Keratinocyte (primary cell): ENCODE results near the gene DSE. TPM values are rescaled to one million over a fixed set of nuclear protein-coding genes. Genes with fewer than 3 reads are reported as not detected.

Source experiments
- DNase-seq: peaks from one replicate; pipeline ENCODE4 v3.0.0-alpha.2; 2011; ENCODE audit warnings: low read depth, missing footprints, low spot score
- FAIRE-seq: peaks from 2 replicates; lab custom pipeline; 2011; peaks lifted over from hg19 to GRCh38; lab: Jason Lieb, UNC
- H2AFZ ChIP-seq: 2 replicates; pipeline ENCODE4 v1.6.0; 2012; ENCODE audit warnings: low read length, control low read depth, inconsistent platforms; ENCODE audit not compliant: control insufficient read depth
- H3K27ac ChIP-seq: 2 replicates; pipeline ENCODE4 v1.5.1; 2011; ENCODE audit warnings: low read length; ENCODE audit not compliant: control insufficient read depth, insufficient read depth
- H3K27me3 ChIP-seq: 3 replicates; pipeline ENCODE4 v1.6.0; 2011; ENCODE audit warnings: low read length; ENCODE audit not compliant: control insufficient read depth, insufficient read depth; ENCODE audit errors: extremely low read depth
- H3K36me3 ChIP-seq, 2 experiments: 2 replicates in 1 of 2; 3 replicates in 1 of 2; pipeline ENCODE4 v1.5.1; 2011; ENCODE audit warnings: low read length in 2 of 2, mild to moderate bottlenecking in 1 of 2; ENCODE audit not compliant: control insufficient read depth in 2 of 2, insufficient read depth in 2 of 2; ENCODE audit errors: extremely low read depth in 1 of 2
- H3K4me1 ChIP-seq: 3 replicates; pipeline ENCODE4 v1.5.1; 2011; ENCODE audit warnings: low read length; ENCODE audit not compliant: control insufficient read depth, insufficient read depth; ENCODE audit errors: extremely low read depth
- H3K4me2 ChIP-seq: 3 replicates; pipeline ENCODE4 v1.6.0; 2011; ENCODE audit warnings: low read depth, low read length; ENCODE audit not compliant: control insufficient read depth, insufficient read depth; ENCODE audit errors: extremely low read depth
- H3K4me3 ChIP-seq, 3 experiments: fragments of 200-600 bp in 1 of 3; sonication (generic) in 1 of 3; 2 replicates in 2 of 3; 3 replicates in 1 of 3; pipeline ENCODE4 v1.5.1; 2011 to 2016; ENCODE audit warnings: low read length in 3 of 3, mild to moderate bottlenecking in 3 of 3, control low read depth in 2 of 3, inconsistent platforms in 1 of 3, low read depth in 1 of 3, mixed read lengths in 1 of 3, mixed run types in 1 of 3, moderate library complexity in 1 of 3; ENCODE audit not compliant: control insufficient read depth in 2 of 3, insufficient read depth in 2 of 3; ENCODE audit errors: extremely low read depth in 1 of 3
- H3K79me2 ChIP-seq: 2 replicates; pipeline ENCODE4 v1.6.0; 2012; ENCODE audit warnings: low read length; ENCODE audit not compliant: control insufficient read depth, insufficient read depth
- H3K9ac ChIP-seq: 3 replicates; pipeline ENCODE4 v1.6.0; 2011; ENCODE audit warnings: low read length; ENCODE audit not compliant: control insufficient read depth, insufficient read depth; ENCODE audit errors: extremely low read depth
- H3K9me1 ChIP-seq: 3 replicates; pipeline ENCODE4 v1.6.0; 2011; ENCODE audit warnings: low read length; ENCODE audit not compliant: control insufficient read depth, insufficient read depth; ENCODE audit errors: extremely low read depth
- H3K9me3 ChIP-seq: 2 replicates; pipeline ENCODE4 v1.5.1; 2012; ENCODE audit warnings: low read depth, low read length; ENCODE audit not compliant: control insufficient read depth
- H4K20me1 ChIP-seq: 3 replicates; pipeline ENCODE4 v1.6.0; 2011; ENCODE audit warnings: low read length; ENCODE audit not compliant: control insufficient read depth, insufficient read depth; ENCODE audit errors: extremely low read depth
- CTCF ChIP-seq, 3 experiments: IDR thresholded peaks in 1 of 3; conservative IDR thresholded peaks in 1 of 3; optimal IDR thresholded peaks in 1 of 3; 2 replicates in 2 of 3; 3 replicates in 1 of 3; pipeline versions ENCODE3 to v1.5.1; 2011; ENCODE audit warnings: low read length in 3 of 3, mild to moderate bottlenecking in 3 of 3, moderate library complexity in 2 of 3, control low read depth in 1 of 3, inconsistent platforms in 1 of 3; ENCODE audit not compliant: insufficient read depth in 2 of 3; ENCODE audit errors: extremely low read depth in 1 of 3
- EZH2 ChIP-seq: IDR thresholded peaks from one replicate; pipeline ENCODE4 v1.6.1; 2012; ENCODE audit warnings: inconsistent platforms, mild to moderate bottlenecking, low read length, moderate library complexity
- dilution Hi-C: fragments of 300-500 bp; cut with MboI; formaldehyde crosslinking; loops from one replicate; pipeline ENCODE4 v1.7.0; 2020; ENCODE audit warnings: low sequenced_read_pairs; ENCODE audit not compliant: extremely low pct_ligation_motif_present
- polyA plus RNA-seq, 5 experiments: library from polyadenylated mRNA; depleted of rRNA in 3 of 5; stranded (reverse) in 3 of 5; stranded (forward) in 1 of 5; unstranded in 1 of 5; fragments of >200 nt; gene quantifications; 1 replicate in 1 of 5; 2 replicates in 3 of 5; 3 replicates in 1 of 5; pipeline versions ENCODE4 v1.2.1 to v1.2.3, GENCODE V29; 2011 to 2012; ENCODE audit warnings: missing spikeins in 2 of 5, low read depth in 1 of 5, low replicate concordance in 1 of 5

DSE gene
- polyA plus RNA-seq, 1 donor (not counting 4 experiments of a cell fraction or from before 2014, with no cell fraction given) = 99.7 TPM

DNA sequence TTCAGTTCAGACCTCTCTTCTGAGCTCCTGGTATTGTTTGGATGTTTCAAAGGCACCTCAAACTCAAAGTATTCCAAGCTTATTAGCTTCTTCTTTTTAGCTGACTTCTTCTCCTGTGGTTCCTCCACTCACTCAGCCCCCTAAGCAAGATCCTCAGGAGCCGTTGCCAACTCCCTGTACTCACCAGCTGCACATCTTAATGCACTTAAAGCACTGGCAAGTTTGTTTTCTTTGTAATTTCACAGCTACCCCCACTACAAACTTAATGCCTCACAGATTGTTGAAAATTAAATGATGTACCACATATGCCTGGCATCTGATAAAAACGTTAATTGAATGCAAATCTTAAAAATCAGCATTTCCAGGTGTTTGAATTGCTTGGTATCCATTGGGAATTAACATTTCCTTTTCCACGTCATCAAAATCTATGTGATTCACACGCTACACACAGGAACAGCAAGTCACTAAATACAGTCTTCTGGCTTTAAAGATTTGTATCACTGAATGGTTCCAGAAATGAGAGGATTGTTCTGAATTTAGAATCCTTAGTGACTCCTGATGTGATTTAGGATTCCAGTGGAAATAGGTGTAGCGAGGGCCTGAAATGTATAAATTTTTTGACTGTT, 114.9 kb downstream of the DSE start:
- Histone ChIP-seq H3K79me2 (no peaks in the 10 kb centered on the region), H3K9ac (no peak overlapping the region), H3K27me3 (peaks cover 4% of the 10 kb centered on the region), H3K4me2 (no peak overlapping the region), H3K4me3 (no peak overlapping the region), H3K9me3 (no peaks in the 10 kb centered on the region), H4K20me1 (no peaks in the 10 kb centered on the region), H3K27ac (no peak overlapping the region), H3K9me1 (no peaks in the 10 kb centered on the region), H3K4me1 (no peaks in the 10 kb centered on the region), H3K36me3 (no peaks in the 10 kb centered on the region), H2AFZ (no peak overlapping the region)
- dilution Hi-C loops = no loop called here
- no peak for DNase-seq
- TF ChIP-seq CTCF (optimal IDR thresholded peaks at IDR 0.05 in 1 of 3, IDR thresholded peaks at IDR 0.05 in 1 of 3, conservative IDR thresholded peaks at IDR 0.05 in 1 of 3; ENCODE audit: extremely low read depth in 1 of 3, insufficient read depth in 2 of 3, low read length in 3 of 3) (no peak), EZH2 (no peak)
- FAIRE-seq = no peak

GRCh38 chr6:116491610-116492330, 121.0 kb downstream of the DSE start:
- Histone ChIP-seq H3K36me3 (no peaks in the 10 kb centered on the region), H3K27me3 (no peaks in the 10 kb centered on the region), H3K9ac (no peak overlapping the region), H3K4me1 (no peaks in the 10 kb centered on the region), H3K4me3 (no peak overlapping the region), H3K27ac (no peak overlapping the region), H2AFZ (no peak overlapping the region), H3K9me3 (no peaks in the 10 kb centered on the region), H4K20me1 (no peaks in the 10 kb centered on the region), H3K4me2 (no peak overlapping the region), H3K79me2 (no peaks in the 10 kb centered on the region), H3K9me1 (no peaks in the 10 kb centered on the region)
- DNase-seq = no peak
- dilution Hi-C loops = no loop called here
- FAIRE-seq = no peak
- no peak for TF ChIP-seq CTCF (optimal IDR thresholded peaks at IDR 0.05 in 1 of 3, IDR thresholded peaks at IDR 0.05 in 1 of 3, conservative IDR thresholded peaks at IDR 0.05 in 1 of 3; ENCODE audit: extremely low read depth in 1 of 3, insufficient read depth in 2 of 3, low read length in 3 of 3)
- TF ChIP-seq EZH2 = no peak
